ENCODE data around the gene RAB26.
A peak's percentile ranks its signal among the peaks of the same experiment; 100 is the strongest.
"Not testable (repeated sequence)": the region's sequence is repeated elsewhere in the genome, so short reads cannot be mapped to it uniquely, and the experiment has no call there.

The RAB26 gene

DNA sequence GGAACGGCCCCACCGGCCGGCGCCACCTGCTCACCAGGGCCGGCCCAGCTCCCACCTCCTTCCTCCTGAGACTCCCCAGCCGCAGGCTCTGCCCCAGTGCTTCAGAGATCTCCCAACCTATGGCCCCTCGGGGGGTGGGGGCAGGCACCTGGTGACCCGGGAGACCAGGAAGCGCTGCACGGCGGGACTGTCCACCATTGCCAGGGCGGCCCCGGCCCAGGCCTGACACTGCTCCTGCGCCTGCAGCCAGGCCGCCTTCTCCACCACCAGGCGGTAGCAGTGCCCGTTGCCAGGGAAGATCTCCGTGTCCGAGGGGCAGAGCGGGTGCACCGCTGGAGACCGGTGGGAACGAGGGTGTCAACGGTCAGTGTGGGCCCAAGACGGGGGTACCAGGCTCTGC lies 31.1 kb upstream of the RAB26 start:
- DNase-seq (ENCODE audit: low read depth), result not testable (repeated sequence)

GRCh38 chr16:2117960-2118722 lies 30.3 kb upstream of the RAB26 start:
- not testable (repeated sequence) for DNase-seq (ENCODE audit: low read depth)

DNA sequence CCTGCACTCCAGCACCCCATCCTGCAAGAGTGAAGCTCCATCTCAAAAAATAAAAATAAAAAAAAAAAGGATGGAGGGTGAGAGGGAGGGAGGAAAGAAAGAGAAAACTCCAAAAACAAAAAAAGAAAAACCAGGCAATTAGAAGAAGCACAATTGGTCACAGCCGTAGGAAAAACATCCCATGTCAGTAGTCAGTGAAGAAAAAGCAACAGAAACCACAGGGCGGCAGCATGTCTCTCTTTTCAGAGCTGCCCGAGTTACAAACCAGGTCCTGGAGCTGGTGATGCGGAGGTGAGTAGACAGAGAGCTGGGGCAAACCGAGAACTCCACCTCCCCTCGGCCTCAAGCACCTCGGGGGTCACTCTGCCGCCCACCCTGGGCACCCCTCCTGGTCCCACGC lies 27.1 kb upstream of the RAB26 start:
- DNase-seq (ENCODE audit: low read depth), result not testable (repeated sequence)

- no peak for DNase-seq (ENCODE audit: low read depth)
These were observed 26.6 kb upstream of the RAB26 start for GRCh38 chr16:2121853-2122252.

GRCh38 chr16:2122429-2122828 lies 26.0 kb upstream of the RAB26 start:
- no peak for DNase-seq (ENCODE audit: low read depth)

DNA sequence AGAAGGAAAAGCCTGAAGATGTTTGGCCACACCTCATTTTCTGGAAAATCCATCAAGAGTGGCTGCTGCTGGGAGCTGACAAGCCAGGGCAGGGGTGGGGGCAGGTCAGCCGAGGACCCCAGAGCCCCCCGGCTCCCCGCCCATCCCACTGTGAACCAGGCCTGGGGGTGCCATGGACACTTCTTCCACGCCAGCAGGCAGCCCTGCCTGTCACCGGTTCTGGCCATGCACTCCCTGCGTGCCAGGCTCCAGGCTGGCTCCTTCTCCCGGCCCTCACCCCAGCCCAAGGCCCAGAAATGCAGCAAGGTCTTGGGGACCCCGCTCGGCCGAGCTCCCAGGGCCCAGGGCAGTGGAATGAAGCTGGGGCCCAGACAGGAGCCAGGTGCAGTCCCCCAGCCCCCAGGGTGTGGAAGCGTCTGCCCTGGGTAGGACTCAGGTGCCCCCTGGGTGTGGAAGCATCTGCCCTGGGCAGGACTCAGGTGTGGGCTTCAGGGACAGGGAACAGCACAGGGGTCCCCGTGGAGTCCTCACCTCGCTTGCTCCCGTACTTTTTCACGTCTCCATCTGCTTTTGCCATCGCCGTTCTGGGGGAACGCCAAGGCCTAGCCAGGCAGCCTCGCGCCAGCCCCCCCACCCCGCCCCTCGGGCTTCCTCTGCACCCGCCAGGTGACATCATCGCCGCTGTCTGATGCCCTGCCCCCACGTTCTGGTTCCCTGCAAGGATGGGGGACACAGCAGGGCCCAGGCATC lies 25.3 kb upstream of the RAB26 start:
- DNase-seq (ENCODE audit: low read depth), result not testable (repeated sequence)

GRCh38 chr16:2123706-2124376 lies 24.6 kb upstream of the RAB26 start:
- DNase-seq (ENCODE audit: low read depth), result not testable (repeated sequence)

DNA sequence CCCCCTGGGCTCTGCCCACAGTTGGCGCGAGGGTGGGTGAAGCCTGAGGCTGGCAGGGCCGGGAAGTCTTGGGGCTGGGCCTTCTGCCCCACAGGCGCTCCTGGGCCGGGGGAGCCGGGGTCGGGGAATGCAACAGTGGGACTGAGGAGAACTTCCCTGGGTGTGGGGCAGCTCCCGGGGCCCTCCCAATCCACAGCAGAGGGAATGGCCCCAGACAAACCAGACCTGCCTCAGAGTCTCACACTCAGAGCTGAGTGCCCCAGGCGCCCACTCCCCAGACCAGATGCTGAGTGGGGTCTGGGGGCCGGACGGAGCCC lies 24.1 kb upstream of the RAB26 start:
- DNase-seq (ENCODE audit: low read depth), result not testable (repeated sequence)

- peak; percentile 45 for DNase-seq (ENCODE audit: low read depth)
These were observed 23.6 kb upstream of the RAB26 start for GRCh38 chr16:2124694-2125444.

- DNase-seq (ENCODE audit: low read depth), result not testable (repeated sequence)
These were observed 22.8 kb upstream of the RAB26 start for GRCh38 chr16:2125609-2126008.

- not testable (repeated sequence) for DNase-seq (ENCODE audit: low read depth)
These were observed 22.2 kb upstream of the RAB26 start for GRCh38 chr16:2126161-2126743.

DNA sequence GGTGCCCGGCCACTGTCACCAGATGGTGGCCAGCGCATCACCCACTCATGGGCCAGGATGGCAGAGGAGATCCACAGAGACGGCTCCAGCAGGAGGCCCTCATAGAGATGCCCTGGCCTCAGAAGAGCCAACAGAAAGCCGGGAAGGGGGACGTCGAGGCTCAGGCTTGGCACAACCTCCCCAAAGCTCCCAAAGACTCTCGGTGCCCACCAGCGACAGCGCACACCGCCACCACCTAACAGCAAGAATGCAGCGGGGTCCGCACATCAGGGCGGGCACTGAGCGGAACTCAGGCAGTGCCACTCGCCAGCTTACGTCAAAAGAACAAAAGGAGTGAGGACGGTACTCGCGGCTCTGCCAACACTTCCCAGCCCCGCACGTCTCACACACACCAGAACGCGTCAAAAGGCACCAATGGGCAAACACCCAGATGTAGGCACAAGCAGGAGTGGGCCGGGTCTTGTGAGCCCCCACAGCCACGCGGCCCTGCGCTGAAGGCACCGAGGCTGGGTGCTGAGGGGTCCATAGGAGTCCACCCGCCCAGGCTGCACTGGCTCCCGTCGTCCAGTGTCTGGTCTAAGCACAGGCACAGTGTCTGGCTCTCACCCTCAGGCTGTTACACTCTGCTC lies 21.4 kb upstream of the RAB26 start:
- not testable (repeated sequence) for DNase-seq (ENCODE audit: low read depth)

- not testable (repeated sequence) for DNase-seq (ENCODE audit: low read depth)
These were observed 20.7 kb upstream of the RAB26 start for GRCh38 chr16:2127630-2128280.

DNA sequence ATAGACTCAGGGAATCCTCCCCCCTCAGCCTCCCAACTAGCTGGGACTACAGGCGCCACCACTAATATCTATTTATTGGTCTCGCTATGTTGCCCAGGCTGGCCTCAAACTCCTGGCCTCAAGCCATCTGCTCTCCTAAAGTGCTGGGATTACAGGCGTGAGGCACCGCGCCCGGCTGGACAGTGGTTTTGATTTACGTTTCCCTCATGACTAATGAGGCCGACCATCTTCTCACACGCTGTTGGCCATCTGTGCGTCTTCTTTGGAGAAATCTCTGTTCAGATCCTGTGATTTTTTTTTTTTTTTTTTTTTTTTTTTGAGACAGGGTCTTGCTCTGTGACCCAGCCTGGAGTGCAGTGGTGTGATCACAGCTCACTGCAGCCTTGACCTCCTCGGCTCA lies 19.2 kb upstream of the RAB26 start:
- DNase-seq (ENCODE audit: low read depth), result not testable (repeated sequence)

DNA sequence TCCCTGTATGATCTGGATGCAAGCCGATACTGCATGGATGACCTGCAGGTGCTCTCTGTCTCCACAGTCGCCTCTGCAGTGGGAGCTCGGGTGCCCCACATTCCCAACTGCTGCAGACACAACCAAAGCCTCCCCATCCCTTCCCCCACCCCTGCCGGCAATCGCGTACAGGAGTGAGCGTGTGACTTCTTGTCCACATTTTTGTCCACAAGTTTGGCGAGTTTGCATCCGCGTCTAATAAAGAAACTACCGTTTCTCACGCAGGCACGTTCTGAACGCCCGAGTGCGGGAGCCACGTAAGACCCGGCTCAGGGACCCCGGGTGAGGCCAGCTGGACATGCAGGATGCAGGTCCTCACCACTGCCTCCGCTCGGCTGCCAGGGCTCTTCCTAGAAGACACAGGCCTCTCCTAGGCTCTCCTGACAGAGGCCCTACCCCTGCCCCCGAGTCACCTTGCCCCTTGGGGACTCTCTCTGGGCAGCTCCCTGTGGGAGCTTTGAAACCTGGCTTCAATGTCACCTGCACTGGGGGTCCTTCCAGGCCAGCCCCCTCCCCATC lies 18.5 kb upstream of the RAB26 start:
- DNase-seq (ENCODE audit: low read depth), result not testable (repeated sequence)

DNA sequence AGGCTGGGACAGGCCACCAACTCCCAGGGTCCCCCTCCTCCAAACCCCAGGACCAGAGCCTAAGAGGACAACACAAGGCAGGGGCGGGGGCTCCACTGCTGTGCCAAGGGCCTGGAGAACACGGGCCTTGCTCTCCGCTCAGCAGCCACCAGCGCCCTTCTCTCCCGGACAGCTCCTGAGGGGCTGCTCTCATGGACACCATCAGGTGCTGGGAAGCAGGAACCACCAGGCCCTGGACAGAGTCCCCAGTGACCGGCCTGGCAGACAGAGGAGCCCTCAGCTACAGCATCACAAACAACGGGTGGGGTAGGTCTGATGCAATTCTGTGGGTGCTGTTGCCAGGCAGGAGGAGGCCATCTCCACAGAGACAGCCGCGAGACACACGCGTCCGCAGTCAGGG lies 14.6 kb upstream of the RAB26 start:
- not testable (repeated sequence) for DNase-seq (ENCODE audit: low read depth)

GRCh38 chr16:2135071-2135470 lies 13.4 kb upstream of the RAB26 start:
- not testable (repeated sequence) for DNase-seq (ENCODE audit: low read depth)

DNA sequence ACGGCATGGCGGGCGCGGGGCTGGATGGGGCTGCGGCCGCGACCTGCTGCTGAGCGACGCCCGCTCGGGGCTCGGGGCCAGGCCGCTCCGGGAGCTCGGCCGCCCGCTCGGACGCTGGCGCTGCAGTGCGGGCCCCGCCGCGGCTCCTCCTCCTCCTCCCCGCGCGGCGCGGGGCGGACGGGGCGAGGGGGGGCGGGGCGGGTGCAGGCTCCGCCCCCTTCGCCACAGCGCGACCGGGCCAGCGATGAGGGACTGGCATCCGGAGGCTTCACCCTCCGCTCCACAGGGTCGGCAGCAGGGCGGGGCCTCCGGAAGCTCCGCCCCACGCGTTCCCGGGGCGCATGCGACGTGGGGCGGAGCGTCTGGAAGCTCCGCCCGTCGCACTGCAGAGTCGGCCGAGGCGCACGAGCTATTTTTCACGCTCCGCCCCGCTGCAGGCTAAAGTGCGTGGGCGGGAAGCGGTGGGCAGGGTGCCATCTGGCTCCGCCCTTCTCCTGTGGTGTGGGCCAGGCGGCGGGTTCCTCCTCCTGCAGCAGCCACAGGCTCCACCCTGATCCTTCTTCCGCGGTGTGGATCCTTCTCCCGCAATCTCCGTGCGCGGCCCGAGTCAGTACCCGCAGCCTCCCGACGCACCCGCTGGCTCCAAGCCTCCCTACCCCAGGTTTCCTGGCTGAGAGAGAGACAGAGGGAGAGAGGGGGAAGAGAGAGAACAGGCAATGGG lies 12.5 kb upstream of the RAB26 start, which contains the start of gene PKD1:
Gene PKD1 (minus strand): TSS at position 129 of the 721 bp plus-strand sequence. CDS start 209 bp downstream, outside the sequence.
- peak; percentile 78 for DNase-seq (ENCODE audit: low read depth)

Data from HS-27A (cell line).